OCI-LY7 (cell line): ENCODE measurements around the gene WIPF2. TPM values are rescaled to one million over a fixed set of nuclear protein-coding genes. Genes with fewer than 3 reads are reported as not detected.

Experiments used
- BruUV-seq: library from RNA; stranded (reverse); fragments of 400-500 nt; replicated peaks from 2 replicates; lab custom pipeline; 2021; lab: Mats Ljungman, UMichigan
- CTCF ChIA-PET: fragments of 300-600 bp; sonication (Branson Sonifier 250); formaldehyde crosslinking; loops from one replicate; lab custom pipeline; 2022; ENCODE audit warnings: antibody characterized with exemption; ENCODE audit not compliant: unreplicated experiment; lab: Charles Lee
- POLR2A ChIA-PET: fragments of 300-600 bp; sonication (Branson Sonifier 250); formaldehyde crosslinking; loops from one replicate; lab custom pipeline; 2022; ENCODE audit warnings: antibody characterized with exemption; lab: Charles Lee
- DNase-seq: peaks from one replicate; pipeline ENCODE4 v3.0.0-alpha.2; 2015; ENCODE audit warnings: low spot score
- H2AFZ ChIP-seq: fragments of 200-600 bp; sonication (generic), shearing (Covaris generic); 2 replicates; pipeline ENCODE4 v1.6.1; 2014; ENCODE audit warnings: mild to moderate bottlenecking, antibody characterized with exemption, low read length, moderate library complexity
- H3K27ac ChIP-seq: fragments of 200-600 bp; sonication (generic); 2 replicates; pipeline ENCODE4 v1.5.1; 2014; ENCODE audit warnings: mixed run types, low read depth, mild to moderate bottlenecking, moderate library complexity, low read length, inconsistent platforms; ENCODE audit not compliant: poor library complexity, severe bottlenecking
- H3K36me3 ChIP-seq: fragments of 200-600 bp; sonication (generic); 2 replicates; pipeline ENCODE4 v1.6.1; 2014; ENCODE audit warnings: mild to moderate bottlenecking, antibody characterized with exemption, low read length, moderate library complexity, mixed read lengths; ENCODE audit not compliant: insufficient read depth
- H3K4me1 ChIP-seq: fragments of 200-600 bp; sonication (generic); 2 replicates; pipeline ENCODE4 v1.5.1; 2014; ENCODE audit warnings: mild to moderate bottlenecking, low read length; ENCODE audit not compliant: insufficient read depth, poor library complexity, severe bottlenecking
- H3K4me2 ChIP-seq: fragments of 200-600 bp; sonication (generic); 2 replicates; pipeline ENCODE4 v1.6.1; 2014; ENCODE audit warnings: mild to moderate bottlenecking, low read length
- H3K4me3 ChIP-seq: fragments of 200-600 bp; sonication (generic); 2 replicates; pipeline ENCODE4 v1.5.1; 2014; ENCODE audit warnings: mild to moderate bottlenecking, low read depth, low read length; ENCODE audit not compliant: poor library complexity, severe bottlenecking
- H3K79me2 ChIP-seq: fragments of 200-600 bp; sonication (generic); 2 replicates; pipeline ENCODE4 v1.6.1; 2016; ENCODE audit warnings: low read depth, mild to moderate bottlenecking, low read length, moderate library complexity, mixed read lengths; ENCODE audit not compliant: insufficient read depth
- H3K9me2 ChIP-seq: fragments of 200-600 bp; sonication (generic); 2 replicates; pipeline ENCODE4 v1.6.1; 2016; ENCODE audit warnings: mild to moderate bottlenecking, low read length, mixed read lengths; ENCODE audit not compliant: insufficient read depth
- H3K9me3 ChIP-seq: fragments of 200-600 bp; sonication (generic); 2 replicates; pipeline ENCODE4 v1.6.1; 2014; ENCODE audit warnings: mild to moderate bottlenecking, mixed run types, low read length, mixed read lengths
- H4K20me1 ChIP-seq: fragments of 200-600 bp; sonication (generic); 2 replicates; pipeline ENCODE4 v1.6.1; 2014; ENCODE audit warnings: mild to moderate bottlenecking, antibody characterized with exemption, low read length, moderate library complexity, mixed read lengths; ENCODE audit not compliant: insufficient read depth
- EZH2phosphoT487 ChIP-seq: fragments of 200-600 bp; sonication (generic); IDR thresholded peaks from 2 replicates; pipeline ENCODE4 v1.6.1; 2018; ENCODE audit warnings: low read depth, borderline replicate concordance, mild to moderate bottlenecking, mixed run types, antibody characterized with exemption, low read length, moderate library complexity, mixed read lengths
- intact Hi-C: fragments of 100-400 bp; cut with micrococcal nuclease; formaldehyde crosslinking; loops from one replicate; pipeline ENCODE4 v1.10.0; 2022; ENCODE audit not compliant: unreplicated experiment
- total RNA-seq, 2 experiments: library from RNA; depleted of rRNA in 1 of 2; stranded (reverse); fragments of >200 nt in 1 of 2; shearing (Covaris generic) in 1 of 2; gene quantifications; 2 replicates each; pipeline ENCODE4 v1.2.3, GENCODE V29; 2014 to 2022
- TF ChIP-seq, protein P1 (sequence below): fragments of 200-600 bp; sonication (generic); conservative IDR thresholded peaks from 2 replicates; pipeline ENCODE4 v1.5.1; 2014; ENCODE audit warnings: mild to moderate bottlenecking, antibody characterized with exemption, low read length, moderate library complexity, mixed read lengths

WIPF2 gene
- total RNA-seq, 2 experiments from 2014 or later: 4.7 to 20.3 TPM

DNA sequence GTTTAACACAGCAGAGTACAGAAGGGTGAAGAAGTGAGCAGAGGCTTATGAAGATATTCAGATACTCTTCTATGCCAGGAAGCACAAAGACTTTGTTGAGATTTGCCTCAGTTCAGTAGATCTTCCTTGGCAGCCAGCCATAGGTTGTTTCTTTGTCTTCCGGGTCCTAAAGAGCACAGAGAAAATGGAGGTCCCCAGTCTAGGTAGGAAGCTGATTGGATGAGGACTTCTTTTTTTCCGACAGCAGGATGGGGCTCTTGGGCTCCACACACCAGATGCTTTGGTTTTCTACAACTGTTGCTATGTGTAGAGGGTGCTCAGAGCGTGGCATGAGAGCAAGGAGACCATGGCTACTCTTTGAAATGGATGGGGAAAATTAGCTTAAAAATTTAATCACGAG lies 60.3 kb downstream of the WIPF2 start:
- no peaks in the 10 kb centered on the region for H3K79me2 ChIP-seq
- no peaks in the 10 kb centered on the region for H3K9me3 ChIP-seq
- no peak overlapping the region for H3K4me2 ChIP-seq
- no peak for DNase-seq
- CTCF ChIA-PET: interaction anchor here (0.6 kb wide), 1 partner anchor 145 kb away, joined by 4 read pairs; no protein-coding TSS in a partner anchor
- H3K36me3 ChIP-seq: peaks cover 51% of the 10 kb centered on the region
- no peak overlapping the region for H3K4me3 ChIP-seq
- H4K20me1 ChIP-seq: no peaks in the 10 kb centered on the region
- H3K4me1 ChIP-seq: peaks cover 2% of the 10 kb centered on the region
- POLR2A ChIA-PET: no interaction called here
- no peaks in the 10 kb centered on the region for H3K9me2 ChIP-seq
- intact Hi-C loops: no loop called here
- H3K27ac ChIP-seq: no peak overlapping the region
- H2AFZ ChIP-seq: no peak overlapping the region
- TF ChIP-seq, protein P1, sequence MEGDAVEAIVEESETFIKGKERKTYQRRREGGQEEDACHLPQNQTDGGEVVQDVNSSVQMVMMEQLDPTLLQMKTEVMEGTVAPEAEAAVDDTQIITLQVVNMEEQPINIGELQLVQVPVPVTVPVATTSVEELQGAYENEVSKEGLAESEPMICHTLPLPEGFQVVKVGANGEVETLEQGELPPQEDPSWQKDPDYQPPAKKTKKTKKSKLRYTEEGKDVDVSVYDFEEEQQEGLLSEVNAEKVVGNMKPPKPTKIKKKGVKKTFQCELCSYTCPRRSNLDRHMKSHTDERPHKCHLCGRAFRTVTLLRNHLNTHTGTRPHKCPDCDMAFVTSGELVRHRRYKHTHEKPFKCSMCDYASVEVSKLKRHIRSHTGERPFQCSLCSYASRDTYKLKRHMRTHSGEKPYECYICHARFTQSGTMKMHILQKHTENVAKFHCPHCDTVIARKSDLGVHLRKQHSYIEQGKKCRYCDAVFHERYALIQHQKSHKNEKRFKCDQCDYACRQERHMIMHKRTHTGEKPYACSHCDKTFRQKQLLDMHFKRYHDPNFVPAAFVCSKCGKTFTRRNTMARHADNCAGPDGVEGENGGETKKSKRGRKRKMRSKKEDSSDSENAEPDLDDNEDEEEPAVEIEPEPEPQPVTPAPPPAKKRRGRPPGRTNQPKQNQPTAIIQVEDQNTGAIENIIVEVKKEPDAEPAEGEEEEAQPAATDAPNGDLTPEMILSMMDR: no peak
- no peak for TF ChIP-seq EZH2phosphoT487
- BruUV-seq: no TSS peak

DNA sequence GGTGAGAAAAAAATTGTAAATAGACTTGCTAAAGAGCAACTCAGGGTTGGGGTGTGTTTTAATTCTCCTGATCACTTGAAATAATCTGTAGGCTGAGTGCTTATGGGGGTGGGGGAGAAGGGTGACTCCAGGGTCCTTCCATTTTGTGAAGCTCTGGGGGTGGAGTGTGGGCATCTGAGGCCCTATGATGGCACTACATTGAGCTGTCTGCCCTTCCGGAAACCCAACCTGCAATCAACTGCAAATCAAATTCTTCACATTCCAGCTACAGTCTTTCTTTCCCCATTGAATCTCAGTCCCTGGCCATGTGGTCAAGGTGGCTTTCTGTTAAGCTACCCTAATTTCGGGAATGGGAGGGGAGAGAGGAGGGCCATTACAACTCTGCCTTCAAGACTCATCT lies 62.6 kb downstream of the WIPF2 start:
- Histone ChIP-seq H3K36me3 (peaks cover 36% of the 10 kb centered on the region), H3K4me1 (no peaks in the 10 kb centered on the region), H3K79me2 (no peaks in the 10 kb centered on the region), H2AFZ (no peak overlapping the region), H3K9me2 (no peaks in the 10 kb centered on the region), H3K4me2 (no peak overlapping the region), H3K9me3 (no peaks in the 10 kb centered on the region), H3K4me3 (no peak overlapping the region), H4K20me1 (no peaks in the 10 kb centered on the region), H3K27ac (no peak overlapping the region)
- no TSS peak for BruUV-seq
- intact Hi-C loops: no loop called here
- DNase-seq: no peak
- CTCF ChIA-PET: no interaction called here
- no peak for TF ChIP-seq EZH2phosphoT487
- TF ChIP-seq, protein P1: no peak
- POLR2A ChIA-PET: interaction anchor here (0.8 kb wide), 1 partner anchor 11 kb away, joined by 4 read pairs; no protein-coding TSS in a partner anchor

DNA sequence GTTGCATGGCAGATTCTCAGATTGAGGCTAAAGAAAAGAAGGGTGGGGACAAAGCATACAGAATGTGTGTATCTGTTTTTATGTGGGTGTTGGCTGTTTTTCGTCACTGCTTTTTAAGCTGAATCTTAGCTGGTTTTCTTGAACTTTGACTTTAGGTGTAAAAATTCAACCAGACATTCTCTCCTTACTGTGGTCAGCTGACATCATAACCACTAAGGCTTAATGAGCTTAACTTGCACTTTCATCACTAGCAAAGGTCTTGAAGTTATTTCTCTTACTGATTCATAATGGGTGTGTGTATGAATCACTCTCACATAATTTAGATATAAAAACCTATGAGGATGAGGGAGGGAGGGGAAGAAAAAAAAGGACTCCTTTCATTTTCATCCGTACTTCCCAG lies 64.6 kb downstream of the WIPF2 start:
- no peak overlapping the region for H3K27ac ChIP-seq
- peaks cover 6% of the 10 kb centered on the region for H3K4me1 ChIP-seq
- TF ChIP-seq, protein P1: no peak
- TF ChIP-seq EZH2phosphoT487: no peak
- H3K79me2 ChIP-seq: peaks cover 9% of the 10 kb centered on the region
- DNase-seq: no peak
- H3K9me3 ChIP-seq: no peaks in the 10 kb centered on the region
- ChIA-PET CTCF (no interaction called here), POLR2A (interaction anchor here (0.6 to 1.1 kb wide), 5 partner anchors 8 to 121 kb away, joined by 3 to 8 read pairs (median 3); no protein-coding TSS in a partner anchor)
- intact Hi-C loops: no loop called here
- no peak overlapping the region for H3K4me2 ChIP-seq
- no peak overlapping the region for H2AFZ ChIP-seq
- peaks cover 20% of the 10 kb centered on the region for H3K36me3 ChIP-seq
- no peak overlapping the region for H3K4me3 ChIP-seq
- 0 out of 2 replicates have a peak, but pooled peaks cover under 1% of the 10 kb centered on the region for H4K20me1 ChIP-seq
- no TSS peak for BruUV-seq
- H3K9me2 ChIP-seq: no peaks in the 10 kb centered on the region
